ENCODE measurements around the gene SLC16A5. TPM values are rescaled to one million over a fixed set of nuclear protein-coding genes. Genes with fewer than 3 reads are reported as not detected.

SLC16A5 gene
- total and polyA plus RNA-seq, 2 donors (not counting 1 experiment from before 2014, with no cell fraction given): 9.3 to 14.5 TPM

GRCh38 chr17:75090871-75091854 lies 3.4 kb downstream of the SLC16A5 start:
- peaks cover 16% of the 10 kb centered on the region for H3K4me1 Mint-ChIP-seq
- Histone ChIP-seq H3K4me2 (replicated peaks; ENCODE audit: low read depth, low read length, poor library complexity, severe bottlenecking) (no peak overlapping the region), H3K4me3 (ENCODE audit: control extremely low read depth in 1 of 5, extremely low read depth in 1 of 5, insufficient read depth in 1 of 5, low read depth in 2 of 5, low read length in 4 of 5) (no peak overlapping the region), H2AFZ (ENCODE audit: insufficient read depth, low read depth, low read length, poor library complexity, severe bottlenecking) (no peak overlapping the region), H3K9ac (ENCODE audit: low read length) (no peak overlapping the region), H3K27me3 (replicated peaks in 1 of 4; ENCODE audit: control extremely low read depth in 1 of 4, control insufficient read depth in 3 of 4, insufficient read depth in 4 of 4, low read length in 3 of 4) (peaks cover 0 to 7% (median 0%) of the 10 kb centered on the region in 4 experiments), H3K4me1 (ENCODE audit: control insufficient read depth in 2 of 2, insufficient read depth in 2 of 2, low read length in 2 of 2) (peaks cover 11 to 19% of the 10 kb centered on the region in 2 donors), H4K20me1 (ENCODE audit: control insufficient read depth, insufficient read depth, low read length, poor library complexity, severe bottlenecking) (no peaks in the 10 kb centered on the region), H3K9me3 (ENCODE audit: control extremely low read depth in 1 of 3, control insufficient read depth in 2 of 3, insufficient read depth in 1 of 3, low read length in 2 of 3) (no peaks in the 10 kb centered on the region), H3K79me2 (ENCODE audit: control insufficient read depth, insufficient read depth, low read length) (no peaks in the 10 kb centered on the region), H3K27ac (ENCODE audit: low read length in 2 of 2) (no peak overlapping the region), H3K36me3 (replicated peaks in 1 of 2; ENCODE audit: control extremely low read depth in 1 of 2, control insufficient read depth in 1 of 2, extremely low read depth in 1 of 2, insufficient read depth in 2 of 2, low read length in 1 of 2) (no peaks in the 10 kb centered on the region)
- ChIA-PET POLR2A (interaction anchor here (0.7 kb wide), 1 partner anchor 11 kb away, joined by 3 read pairs; no protein-coding TSS in a partner anchor), CTCF (interaction anchor here (1.4 kb wide), 1 partner anchor 23 kb away, joined by 3 read pairs; no protein-coding TSS in a partner anchor)
- H3K4me3 Mint-ChIP-seq: no peak overlapping the region
- 92% methylated on average over 18 of the region's 19 CpGs for WGBS (ENCODE audit: insufficient coverage)
- intact Hi-C loops (cut with micrococcal nuclease): no loop called here
- H3K27ac Mint-ChIP-seq: no peak overlapping the region
- H3K9me3 Mint-ChIP-seq (ENCODE audit: insufficient read depth): no peaks in the 10 kb centered on the region
- ATAC-seq (ENCODE audit: low read depth): no peak
- no peak for DNase-seq
- H3K27me3 Mint-ChIP-seq: no peaks in the 10 kb centered on the region
- TF ChIP-seq CTCF (IDR thresholded peaks at IDR 0.05) (no peak), EZH2 (IDR thresholded peaks at IDR 0.05; ENCODE audit: borderline replicate concordance, insufficient read depth, low read depth, low read length, poor library complexity, severe bottlenecking) (no peak)

DNA sequence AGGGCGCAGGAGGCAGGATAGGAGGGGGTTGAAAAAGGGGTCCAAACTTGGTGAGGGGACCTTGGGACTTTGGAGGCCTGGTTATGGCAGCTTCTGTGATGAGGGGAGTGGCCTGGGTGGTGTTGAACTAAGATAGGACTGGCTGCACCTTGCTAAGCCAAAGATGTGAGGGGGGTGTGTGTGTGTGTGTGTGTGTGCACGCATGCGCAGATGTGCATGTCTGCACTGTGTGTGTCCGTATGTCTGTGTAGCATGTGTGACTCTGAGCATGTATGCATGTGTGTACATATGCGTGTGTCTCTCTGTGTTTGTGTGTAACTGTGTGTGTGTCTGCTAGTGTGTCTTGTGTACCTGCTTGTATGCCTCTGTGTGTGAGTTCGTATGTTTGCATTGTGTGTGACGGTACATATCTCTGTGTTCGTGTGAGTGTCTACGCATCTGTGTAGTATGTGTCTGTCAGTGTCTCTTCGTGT lies 4.1 kb downstream of the SLC16A5 start:
- H3K4me3 Mint-ChIP-seq: no peak overlapping the region
- ATAC-seq (ENCODE audit: low read depth) (no peak), DNase-seq (no peak)
- H3K4me1 Mint-ChIP-seq: peaks cover 11% of the 10 kb centered on the region
- no peak overlapping the region for H3K4me3 ChIP-seq (ENCODE audit: control extremely low read depth in 1 of 5, extremely low read depth in 1 of 5, insufficient read depth in 1 of 5, low read depth in 2 of 5, low read length in 4 of 5)
- H3K27ac Mint-ChIP-seq: no peak overlapping the region
- H3K27me3 Mint-ChIP-seq: no peaks in the 10 kb centered on the region
- no peak overlapping the region for H3K27ac ChIP-seq (ENCODE audit: low read length in 2 of 2)
- H3K4me1 ChIP-seq (ENCODE audit: control insufficient read depth in 2 of 2, insufficient read depth in 2 of 2, low read length in 2 of 2): peaks cover 11 to 19% of the 10 kb centered on the region in 2 donors
- CTCF ChIA-PET: interaction anchor here (1.4 kb wide), 1 partner anchor 22 kb away, joined by 3 read pairs; no protein-coding TSS in a partner anchor
- 98% methylated on average over 10 of the region's 10 CpGs for WGBS (ENCODE audit: insufficient coverage)
- no peaks in the 10 kb centered on the region for H3K36me3 ChIP-seq (replicated peaks in 1 of 2; ENCODE audit: control extremely low read depth in 1 of 2, control insufficient read depth in 1 of 2, extremely low read depth in 1 of 2, insufficient read depth in 2 of 2, low read length in 1 of 2)
- intact Hi-C loops (cut with micrococcal nuclease): no loop called here
- H3K27me3 ChIP-seq (replicated peaks in 1 of 4; ENCODE audit: control extremely low read depth in 1 of 4, control insufficient read depth in 3 of 4, insufficient read depth in 4 of 4, low read length in 3 of 4): peaks cover 0 to 7% (median 0%) of the 10 kb centered on the region in 4 experiments
- H2AFZ ChIP-seq (ENCODE audit: insufficient read depth, low read depth, low read length, poor library complexity, severe bottlenecking): no peak overlapping the region
- POLR2A ChIA-PET: no interaction called here
- TF ChIP-seq EZH2 (IDR thresholded peaks at IDR 0.05; ENCODE audit: borderline replicate concordance, insufficient read depth, low read depth, low read length, poor library complexity, severe bottlenecking): no peak
- TF ChIP-seq CTCF (IDR thresholded peaks at IDR 0.05): no peak
- H3K79me2 ChIP-seq (ENCODE audit: control insufficient read depth, insufficient read depth, low read length): no peaks in the 10 kb centered on the region
- H3K9ac ChIP-seq (ENCODE audit: low read length): no peak overlapping the region
- H3K9me3 Mint-ChIP-seq (ENCODE audit: insufficient read depth): no peaks in the 10 kb centered on the region
- no peaks in the 10 kb centered on the region for H3K9me3 ChIP-seq (ENCODE audit: control extremely low read depth in 1 of 3, control insufficient read depth in 2 of 3, insufficient read depth in 1 of 3, low read length in 2 of 3)
- no peaks in the 10 kb centered on the region for H4K20me1 ChIP-seq (ENCODE audit: control insufficient read depth, insufficient read depth, low read length, poor library complexity, severe bottlenecking)
- H3K4me2 ChIP-seq (replicated peaks; ENCODE audit: low read depth, low read length, poor library complexity, severe bottlenecking): no peak overlapping the region
